CD4-positive, alpha-beta T cell treated with Interleukin-17A for 4 hours (primary cell): ENCODE data around the gene ABLIM2.
A peak's percentile ranks its signal among the peaks of the same experiment; 100 is the strongest.

ENCODE experiments used
- DNase-seq: peaks from one replicate; pipeline ENCODE4 v3.0.0-alpha.2; 2020; ENCODE audit warnings: mixed read lengths

ABLIM2 gene

DNA sequence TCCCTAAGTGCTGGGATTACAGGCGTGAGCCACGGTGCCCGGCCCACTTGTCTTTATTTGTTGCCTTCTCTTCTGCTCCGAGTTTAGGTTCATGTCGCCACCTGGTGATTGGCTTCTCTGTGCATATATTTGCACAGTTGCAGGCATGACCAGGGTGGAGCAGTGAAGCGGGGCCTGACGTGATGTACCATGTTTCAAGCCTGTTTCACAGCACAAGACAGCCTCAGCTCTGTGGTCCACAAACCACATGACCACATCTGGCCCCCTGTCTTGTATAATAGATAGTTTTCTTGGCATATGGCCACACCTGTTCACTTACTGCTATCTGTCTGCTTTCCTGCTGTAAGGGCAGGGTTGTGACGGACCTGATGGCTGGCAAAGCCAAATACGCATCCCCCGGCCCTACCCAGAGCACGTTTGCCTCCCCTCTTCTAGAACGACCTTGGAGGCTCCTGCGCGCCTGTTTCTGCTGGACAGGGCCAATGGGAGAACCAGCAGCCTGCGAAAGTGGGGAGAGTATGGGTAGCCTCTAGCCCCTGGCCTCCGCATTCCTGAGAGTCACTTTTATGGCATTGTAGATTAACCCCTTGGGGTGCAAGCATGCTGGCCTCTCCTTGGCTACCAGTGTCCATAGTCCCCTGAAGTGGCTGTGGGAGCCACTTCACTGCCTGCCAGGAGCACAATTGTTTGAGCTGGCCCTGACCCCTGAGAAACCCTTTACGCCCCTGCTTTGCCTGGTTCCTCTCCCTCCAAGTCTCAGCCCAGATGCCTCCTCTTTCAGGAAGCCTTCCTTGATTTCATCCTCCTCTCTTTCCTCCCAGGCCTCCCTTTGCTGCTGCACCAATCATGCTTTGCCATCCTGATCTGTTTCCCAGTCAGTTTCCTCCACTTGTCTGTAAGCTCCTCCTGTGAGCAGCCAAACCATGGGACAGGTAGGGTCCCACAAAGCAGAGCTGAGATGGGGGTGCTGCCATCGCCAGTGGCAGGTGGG is 34.4 kb upstream of the ABLIM2 start:
- DNase-seq = peak; percentile 46

DNA sequence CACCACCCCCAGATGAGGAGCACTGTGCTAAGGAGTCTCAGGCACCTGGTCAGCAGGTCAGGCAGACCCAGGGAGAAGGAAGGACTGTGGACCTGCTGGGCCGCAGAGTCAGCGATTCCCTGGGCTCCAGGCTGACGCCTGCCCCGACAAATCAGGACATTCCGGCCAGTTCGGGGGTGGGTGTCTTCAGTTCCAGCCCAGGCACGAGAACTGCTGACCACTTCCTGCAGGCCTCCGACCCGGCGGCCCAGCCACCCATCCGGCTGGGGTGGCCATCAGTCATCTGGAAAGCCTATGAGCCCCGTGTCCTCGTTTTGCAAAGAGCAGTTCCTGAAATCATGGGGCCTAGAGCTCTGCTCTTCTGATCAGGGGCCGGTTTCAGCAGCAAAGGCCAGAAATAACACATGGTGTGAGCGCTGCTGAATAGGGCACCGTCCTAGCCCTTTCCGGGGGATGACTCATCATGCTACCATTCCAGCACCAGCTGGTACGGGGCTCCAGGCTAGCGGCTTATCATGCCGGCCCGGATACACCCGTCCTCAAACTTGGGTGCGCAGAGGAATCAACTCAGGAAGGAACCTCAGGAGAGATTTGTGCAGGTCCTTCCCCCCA is 32.6 kb upstream of the ABLIM2 start:
- DNase-seq = no peak

DNA sequence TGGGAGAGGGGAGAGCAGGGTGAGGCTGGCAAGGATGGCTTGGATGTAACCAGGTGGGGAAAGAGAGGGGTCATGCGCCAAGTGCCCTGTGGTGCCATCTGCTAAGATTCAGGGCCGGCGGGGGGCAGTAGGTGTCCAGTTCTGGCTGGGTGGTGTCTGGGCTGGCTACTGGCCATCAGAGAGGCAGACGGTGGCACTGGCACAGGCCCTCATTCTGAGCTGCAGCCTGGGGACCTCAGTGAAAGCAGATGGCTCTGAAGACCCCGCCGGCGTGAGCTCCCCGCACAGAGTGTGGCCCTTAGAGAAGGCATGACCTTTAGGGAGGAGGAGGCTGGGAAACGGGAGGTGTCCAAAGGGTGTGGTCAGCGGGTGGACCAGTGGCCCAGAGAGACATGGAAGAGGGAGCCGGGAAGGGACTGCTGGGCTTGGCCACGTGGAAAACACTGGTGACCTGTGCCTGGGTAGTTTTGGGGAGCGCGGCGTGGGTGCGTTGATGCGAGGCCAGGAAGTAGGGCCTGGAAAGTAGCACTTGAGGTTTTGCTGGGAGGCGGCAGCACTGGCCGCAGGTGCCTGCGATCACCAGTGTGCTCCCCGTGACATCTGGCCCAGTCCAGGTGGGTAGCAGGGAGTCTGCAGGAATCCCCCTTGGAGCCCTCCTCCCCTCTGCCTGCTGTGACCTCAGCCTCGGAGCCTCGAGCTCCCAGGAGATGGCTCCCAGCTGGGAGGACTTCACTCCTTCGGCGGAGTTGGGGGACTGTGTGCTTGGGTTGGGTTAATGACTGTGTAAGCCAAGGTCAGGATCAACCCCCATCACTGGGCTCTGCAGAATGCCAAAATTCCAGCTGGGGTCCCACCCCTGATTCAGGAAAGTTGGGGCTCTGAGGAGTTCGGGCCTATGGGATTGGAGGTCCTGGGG is 31.2 kb upstream of the ABLIM2 start:
- no peak for DNase-seq

DNA sequence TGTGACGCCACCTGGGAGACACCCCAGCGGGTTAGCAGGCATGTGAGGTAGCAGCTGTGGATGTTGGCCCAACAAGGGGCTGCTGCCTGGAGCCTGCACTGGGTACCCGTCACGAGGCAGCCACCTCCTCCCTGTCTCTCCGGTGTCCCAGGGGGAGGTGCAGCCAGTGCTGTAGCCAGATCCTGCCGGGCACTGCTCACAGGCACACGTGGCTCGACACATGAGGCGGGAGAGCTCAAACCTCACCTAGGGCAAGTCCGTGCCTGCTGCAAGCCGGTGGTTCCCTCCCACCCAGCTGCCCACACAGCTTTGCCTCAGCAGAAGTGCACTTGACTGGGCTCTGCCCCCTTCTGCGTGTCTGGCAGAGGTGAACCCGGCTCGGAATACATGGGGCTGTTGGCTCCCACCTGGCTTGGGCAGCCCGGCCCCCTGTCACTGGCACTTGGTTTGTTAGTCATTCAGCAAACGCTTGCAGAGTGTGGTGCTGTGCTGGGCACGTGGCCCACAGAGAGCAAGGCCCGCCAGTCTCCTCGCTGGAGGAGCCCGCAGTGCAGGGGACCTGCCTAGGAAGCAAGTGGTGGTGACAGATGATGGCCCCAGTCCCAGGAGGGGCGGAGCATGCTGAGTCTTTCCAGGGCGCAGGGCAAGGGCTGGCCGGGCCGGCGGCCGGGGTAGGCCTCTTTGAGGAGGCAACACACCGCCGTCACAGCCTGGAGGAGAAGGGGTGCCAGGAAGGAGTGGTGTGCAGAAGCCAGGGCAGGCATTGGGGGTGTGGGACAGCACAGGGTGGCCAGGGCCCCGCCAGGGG is 30.3 kb upstream of the ABLIM2 start:
- no peak for DNase-seq

DNA sequence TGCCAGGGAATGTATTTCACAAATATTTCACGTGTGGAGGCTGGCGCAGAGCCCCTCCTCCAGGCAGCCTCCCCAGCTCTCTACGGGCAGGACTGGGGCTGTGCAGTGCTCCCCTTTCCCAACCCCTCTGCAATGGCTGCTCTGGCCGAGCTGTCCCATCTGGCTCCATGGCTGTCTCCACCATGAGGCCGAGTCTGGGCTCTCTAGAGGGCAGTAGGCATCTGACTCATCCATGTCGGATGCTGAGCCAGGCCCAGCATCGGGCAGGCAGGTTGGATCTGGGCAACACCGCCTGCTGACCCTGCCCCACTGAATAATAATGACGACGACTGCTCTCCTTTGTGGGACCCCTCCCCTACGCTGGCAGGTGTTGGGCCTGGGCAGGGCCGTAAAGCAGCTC is 29.5 kb upstream of the ABLIM2 start:
- DNase-seq = no peak

DNA sequence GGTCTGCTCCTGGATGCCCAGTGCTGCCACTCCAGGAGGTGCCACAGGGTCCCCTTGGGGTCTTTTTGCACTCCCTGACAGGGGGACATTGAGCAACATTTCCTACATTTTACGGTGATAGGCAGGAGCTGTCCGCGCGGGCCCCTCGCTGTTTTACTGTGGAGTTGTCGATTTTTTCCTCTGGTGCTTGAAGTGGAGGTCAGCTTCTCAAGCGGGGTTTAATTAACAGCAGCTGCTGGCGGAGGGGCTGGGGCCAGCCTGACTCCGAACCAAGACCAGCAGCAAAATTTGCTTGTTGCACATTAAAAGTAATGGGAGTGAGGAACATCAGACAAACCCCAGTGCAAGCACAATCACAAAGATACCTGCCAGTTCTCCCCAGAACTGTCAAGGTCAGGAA is 27.3 kb upstream of the ABLIM2 start:
- DNase-seq = no peak

DNA sequence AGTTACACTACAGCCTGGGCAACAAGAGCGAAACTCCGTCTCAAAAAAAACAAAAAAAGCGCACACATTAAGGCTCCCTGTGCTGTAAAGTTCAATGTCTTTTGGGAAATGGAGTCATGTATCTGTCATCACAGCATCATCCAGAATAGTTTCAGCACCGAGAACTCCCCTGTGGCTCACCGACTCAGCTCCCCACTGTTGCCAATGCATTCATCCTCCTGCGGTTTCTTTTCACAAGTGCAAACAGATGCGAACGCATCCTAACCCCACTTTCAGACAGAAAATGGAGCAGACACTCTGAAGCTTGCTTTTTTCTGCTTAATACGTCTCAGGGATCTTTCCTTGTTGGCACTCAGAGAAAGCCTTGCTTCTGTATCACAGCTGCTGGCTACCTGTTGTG is 26.7 kb upstream of the ABLIM2 start:
- DNase-seq = no peak

DNA sequence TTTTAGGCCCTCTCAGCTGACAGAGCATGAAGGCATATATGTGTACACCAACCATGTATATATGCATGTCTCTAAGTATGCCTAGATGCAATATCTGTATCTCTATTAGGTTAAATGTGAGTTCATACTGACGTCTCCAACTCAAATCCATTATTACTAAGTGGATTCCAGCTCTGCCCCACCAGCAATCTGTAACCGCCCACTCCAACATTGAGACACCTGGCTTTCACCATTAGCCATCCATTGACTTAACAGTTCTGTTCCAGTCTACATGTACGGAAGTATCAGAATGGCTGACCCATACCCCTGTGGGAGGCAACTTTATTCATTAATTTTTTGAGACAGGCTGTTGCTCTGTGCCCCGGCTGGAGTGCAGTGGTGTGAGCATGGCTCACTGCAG is 25.4 kb upstream of the ABLIM2 start:
- no peak for DNase-seq

DNA sequence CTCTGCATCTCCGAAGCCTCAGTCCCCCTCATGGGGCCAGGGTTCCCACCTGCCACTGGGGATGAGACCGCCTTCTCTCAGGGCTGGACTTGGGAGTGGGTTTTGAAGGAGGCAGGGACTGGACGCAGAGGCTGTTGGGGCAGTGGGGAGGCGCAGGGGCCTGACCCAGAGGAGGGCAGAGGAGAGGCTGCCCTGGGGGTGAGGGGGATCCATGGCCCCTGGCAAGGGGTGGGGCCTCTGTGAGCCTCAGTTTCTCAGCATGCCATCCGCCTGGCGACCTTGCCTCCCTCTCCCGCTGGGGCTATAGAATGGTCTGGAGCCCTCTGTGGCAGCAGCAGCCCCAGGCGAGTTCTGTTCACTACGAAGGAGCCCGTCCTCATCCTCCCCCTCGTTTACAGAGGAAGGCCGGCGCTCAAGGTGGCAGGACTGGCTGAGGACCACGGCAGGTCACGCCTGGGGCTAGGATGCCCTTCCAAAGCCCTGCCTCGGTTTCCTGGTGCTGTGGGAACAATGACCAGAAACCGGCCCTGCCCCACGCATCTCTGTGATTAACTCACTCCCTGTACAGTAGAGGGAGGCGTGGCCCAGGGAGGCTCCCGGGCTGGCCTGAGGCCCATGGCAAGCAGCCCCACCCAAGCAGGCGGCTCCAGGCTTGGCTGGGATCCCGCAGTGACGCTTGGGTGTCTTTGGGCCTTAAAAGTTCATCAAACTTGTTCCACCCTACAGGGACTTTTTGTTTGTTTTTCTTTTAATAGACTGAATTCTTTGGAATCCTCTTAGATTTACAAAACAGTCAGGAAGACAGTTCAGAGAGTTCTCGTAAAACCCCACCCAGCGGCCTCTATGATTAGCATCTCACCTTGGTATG is 24.5 kb upstream of the ABLIM2 start:
- DNase-seq = no peak

DNA sequence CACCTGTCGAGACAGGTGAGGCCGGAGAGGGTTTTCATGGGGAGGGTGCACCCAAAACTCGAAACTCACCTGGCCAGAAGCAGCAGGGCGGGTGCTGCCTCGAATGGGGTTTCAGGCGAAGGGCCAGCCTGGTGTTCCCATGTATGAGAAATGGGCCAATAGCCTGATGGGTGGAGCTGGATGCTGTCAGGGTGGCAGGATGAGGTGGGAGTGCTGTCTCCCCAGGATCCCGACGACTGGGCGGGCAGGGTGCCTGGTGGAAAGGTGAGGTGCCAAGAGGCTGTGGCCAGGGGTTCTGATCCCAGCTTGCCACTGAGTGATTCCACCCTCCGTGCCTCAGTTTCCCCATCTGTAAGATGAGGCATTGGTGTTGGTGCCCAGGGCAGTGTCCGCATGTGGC is 23.7 kb upstream of the ABLIM2 start:
- DNase-seq = no peak

DNA sequence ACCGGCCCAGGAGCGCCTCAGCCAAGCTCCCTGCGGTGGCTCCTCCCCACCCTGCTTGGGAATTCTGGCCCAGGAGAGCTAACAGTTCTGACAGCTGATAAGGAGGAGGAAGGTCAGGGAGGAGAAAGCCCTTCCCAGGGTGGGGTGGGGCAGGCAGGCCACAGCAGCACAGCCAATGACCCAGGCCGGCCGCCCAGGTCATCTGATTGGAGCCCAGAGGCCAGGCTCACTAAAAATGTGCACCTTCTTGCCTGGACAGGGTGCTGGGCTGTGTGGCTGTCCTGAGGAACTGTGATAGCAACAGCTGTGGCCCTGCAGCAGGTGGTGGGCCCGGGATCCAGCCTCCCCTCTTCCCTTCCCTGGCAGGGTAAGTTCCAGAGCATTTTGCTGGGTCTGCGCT is 23.2 kb upstream of the ABLIM2 start:
- DNase-seq = no peak

DNA sequence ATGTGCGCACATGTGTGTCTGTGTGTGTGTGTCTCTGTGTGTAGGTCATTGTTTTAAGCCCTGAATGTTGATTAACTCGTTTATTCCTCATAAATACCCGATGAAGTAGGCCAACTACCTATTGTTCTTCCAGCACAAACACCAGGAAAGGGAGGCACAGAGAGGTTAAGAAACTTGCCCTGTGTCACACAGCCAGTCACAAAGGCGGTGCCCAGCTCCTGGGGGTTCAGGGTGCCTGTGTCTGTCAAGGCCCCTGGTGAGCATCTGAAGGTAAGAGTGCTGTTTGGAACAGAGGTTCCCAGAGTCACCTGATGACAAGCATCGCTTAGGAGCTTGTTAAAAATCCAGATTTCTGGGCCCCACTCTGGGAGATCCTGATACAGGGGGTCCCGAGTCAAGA is 22.5 kb upstream of the ABLIM2 start:
- DNase-seq = no peak

DNA sequence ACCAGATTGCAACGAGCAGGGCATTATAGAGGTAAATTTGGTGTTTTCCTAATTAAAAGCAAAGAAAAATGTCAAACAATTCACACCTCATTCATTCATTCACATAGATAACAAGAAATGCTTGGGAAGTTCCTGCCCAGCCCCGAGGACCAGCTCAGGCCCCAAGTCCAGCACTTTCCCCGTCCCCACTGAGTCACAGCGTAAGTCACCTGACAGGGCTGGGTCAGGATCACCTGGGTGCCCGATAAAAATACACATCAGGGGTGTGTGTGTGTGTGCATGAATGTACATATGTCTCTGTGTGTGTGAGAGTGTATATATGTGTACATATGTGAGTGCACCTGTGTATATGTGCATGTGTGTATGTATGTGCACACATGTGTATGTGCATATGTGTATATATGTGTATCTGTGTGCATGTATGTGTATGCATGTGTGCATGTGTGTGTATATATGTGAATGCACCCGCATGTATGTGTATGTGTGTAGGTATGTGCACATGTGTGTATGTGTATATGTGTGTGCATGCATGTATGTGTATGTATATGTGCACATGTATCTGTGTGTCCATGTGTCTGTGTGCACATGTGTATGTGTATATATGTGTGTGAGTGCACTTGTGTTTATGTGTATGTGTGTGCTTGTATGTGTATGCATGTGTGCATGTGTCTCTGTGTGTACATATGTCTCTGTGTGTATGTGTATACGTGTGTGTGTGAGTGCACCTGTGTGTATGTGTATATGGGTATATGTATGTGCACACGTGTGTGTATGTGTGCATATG is 21.9 kb upstream of the ABLIM2 start:
- no peak for DNase-seq

DNA sequence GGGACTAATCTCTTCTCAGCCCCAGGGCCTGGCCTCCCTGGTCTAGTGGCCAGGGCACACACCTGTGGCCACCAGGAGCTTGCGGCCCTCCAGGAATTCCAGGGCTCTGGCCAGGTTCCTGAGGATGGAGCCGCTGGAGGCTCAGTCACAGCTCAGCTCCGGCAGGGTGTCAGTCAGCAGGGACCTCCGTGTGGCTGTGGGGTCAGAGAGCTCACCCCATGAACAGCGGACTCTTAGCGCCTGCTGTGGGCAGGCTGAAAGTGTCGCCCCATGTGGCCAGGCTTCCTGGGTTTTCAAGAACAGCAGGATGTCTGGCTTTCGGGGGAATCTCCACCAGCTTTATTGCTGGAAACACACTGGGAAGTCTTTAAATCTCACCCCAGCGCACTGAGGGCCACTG is 21.2 kb upstream of the ABLIM2 start:
- DNase-seq = no peak

DNA sequence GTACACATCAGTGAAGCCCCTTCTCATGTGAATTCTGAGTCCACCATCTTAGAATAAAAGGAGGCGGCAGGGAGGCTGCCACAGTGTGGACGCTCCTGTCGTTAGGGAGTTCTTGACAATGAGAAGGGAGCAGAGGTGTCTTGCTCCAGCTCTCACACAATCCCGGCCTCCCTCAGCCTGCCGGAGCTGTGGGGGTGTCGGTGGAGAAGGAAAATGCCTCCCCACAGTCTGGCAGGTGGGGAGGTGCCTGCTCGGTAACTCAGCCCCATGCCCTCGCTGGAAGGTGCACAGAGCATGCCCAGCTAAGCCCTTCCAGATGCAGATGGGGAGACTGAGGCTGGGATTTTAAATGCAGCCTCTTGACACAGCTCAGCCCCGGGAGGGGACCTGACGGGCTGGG is 20.5 kb upstream of the ABLIM2 start:
- no peak for DNase-seq

DNA sequence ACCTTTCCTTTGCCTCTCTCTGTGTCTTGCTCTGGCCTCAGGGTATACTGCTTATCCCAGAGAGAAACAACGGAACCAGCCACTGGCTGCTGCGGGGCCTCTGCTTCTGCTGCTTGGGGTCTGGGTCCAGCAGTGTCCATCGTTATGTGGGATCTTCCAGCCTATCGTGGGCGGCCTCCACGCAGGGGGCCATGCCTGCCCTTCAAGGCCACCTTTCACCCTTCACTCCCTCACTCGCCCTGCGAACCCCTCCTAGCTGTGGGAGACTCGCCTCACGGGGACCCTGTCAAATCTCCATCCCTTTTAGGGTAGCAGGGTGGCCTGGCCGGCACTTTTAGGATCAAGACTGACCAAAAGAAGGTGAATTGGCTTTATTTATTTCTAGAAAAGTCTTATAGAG is 19.3 kb upstream of the ABLIM2 start:
- no peak for DNase-seq

DNA sequence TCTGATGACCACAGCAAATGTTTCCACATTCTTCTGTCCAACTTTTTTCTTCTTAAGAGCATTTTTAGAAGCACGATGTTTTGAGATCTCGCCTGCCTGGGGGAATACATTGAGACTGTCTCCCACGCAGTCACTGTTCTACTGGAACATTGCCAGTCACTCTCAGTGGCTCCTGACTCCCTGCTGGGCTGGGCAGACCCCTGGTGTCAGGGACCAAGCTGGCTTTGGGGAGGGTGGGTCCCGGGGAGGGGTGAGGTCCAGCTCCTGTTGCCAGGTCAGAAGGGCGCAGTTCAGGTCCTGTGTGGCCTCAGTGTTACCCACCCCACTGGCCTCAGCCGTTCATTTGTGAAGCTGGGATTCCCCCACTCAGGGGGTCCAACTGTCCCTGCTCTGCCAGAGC is 18.9 kb upstream of the ABLIM2 start:
- no peak for DNase-seq

DNA sequence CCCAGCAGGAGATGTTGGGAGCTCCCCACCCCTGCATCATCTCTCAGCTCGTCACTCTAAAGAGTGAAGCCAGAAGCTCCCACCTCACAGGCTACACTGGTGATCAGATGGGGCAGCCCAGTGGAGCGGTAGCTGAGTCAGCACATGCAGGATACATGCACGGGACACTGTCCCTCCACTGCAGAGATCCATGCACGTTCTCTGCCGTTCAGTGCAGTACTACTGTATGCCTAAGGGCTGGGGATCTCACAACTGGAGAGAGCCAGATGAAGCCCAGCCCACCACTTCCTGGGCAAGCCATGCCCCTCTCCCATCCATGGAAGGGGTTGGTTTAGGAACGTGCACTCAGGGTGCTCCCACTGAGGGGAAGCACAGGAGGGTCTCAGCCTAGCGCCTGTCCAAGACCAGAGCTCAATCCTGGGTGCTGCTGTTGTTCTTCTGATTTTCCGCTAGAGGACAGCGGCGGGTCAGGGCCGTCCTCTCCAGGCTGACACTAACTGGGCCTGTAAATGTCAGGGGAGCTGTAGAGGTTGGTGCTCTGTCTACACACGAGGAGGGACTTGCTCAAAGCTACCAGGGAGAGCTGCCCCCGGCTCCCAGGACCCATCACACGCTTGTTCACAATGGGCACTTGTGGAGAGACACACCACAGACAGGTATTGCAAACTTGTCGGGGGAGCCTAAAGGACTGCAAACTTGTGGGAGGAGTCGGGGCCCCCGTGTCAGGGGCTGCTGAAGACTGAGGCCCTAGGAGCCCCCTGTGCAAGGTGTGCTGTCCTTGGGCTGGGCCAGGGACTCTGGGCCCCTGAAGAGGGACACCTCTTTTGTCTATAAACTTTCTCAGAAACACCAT is 18.2 kb upstream of the ABLIM2 start:
- peak; percentile 62 for DNase-seq

DNA sequence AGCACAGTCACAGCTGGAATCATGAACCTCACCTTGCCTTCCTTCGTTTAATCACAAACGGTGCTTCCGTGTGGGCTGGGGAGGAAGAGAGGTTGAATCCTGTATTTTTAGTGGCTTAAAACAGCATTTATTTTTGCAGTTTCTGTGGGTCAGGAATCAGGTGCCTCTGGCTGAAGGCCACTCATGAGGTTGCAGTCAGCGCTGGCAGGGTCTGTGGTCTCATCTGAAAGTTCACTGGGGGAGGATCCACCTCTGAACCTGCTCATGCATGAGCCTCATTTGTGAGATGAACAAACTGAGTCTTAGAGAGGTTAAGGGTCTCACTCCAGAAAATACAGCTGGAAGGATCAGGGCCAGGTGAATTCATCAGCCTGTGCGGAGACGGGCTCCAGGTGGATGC is 17.1 kb upstream of the ABLIM2 start:
- no peak for DNase-seq

DNA sequence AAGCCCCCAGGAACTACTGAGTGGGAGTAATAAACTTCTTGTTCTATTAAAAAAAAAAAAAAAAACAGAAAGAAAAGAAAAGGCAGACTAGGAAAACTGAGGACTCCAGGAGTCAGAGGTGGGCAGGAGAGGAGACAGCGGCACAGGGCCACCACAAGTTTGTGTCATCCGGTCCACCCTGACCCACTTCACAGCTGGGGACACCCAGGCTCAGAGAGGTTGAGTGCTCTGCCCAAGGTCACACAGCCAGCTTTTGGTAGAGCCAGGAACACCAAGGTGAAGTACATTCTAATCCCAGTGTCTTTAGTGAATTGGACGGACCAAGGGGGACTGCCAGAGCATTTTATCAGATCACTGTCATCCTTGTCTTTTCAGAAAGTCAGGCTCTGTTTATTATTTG is 16.4 kb upstream of the ABLIM2 start:
- DNase-seq = no peak
